Common myeloid progenitor, CD34-positive (primary cell): ENCODE measurements around the gene LRRC32.

Experiments used
- CTCF ChIA-PET: fragments of 350-600 bp; sonication (Branson Sonifier 250); formaldehyde crosslinking; loops from one replicate; lab custom pipeline; 2021; ENCODE audit warnings: antibody characterized with exemption; lab: Charles Lee
- POLR2A ChIA-PET: fragments of 350-600 bp; sonication (Branson Sonifier 250); formaldehyde crosslinking; loops from one replicate; lab custom pipeline; 2021; ENCODE audit warnings: antibody characterized with exemption; lab: Charles Lee
- DNase-seq, 3 donors: peaks; one replicate each; pipeline versions ENCODE4 v3.0.0 to v3.0.0-alpha.2; 2013
- H3K27ac ChIP-seq, 2 experiments: 1 replicate in 1 of 2; 2 replicates in 1 of 2; pipeline ENCODE4 v1.7.0; 2013; ENCODE audit warnings: inconsistent platforms in 2 of 2, low read length in 2 of 2, mild to moderate bottlenecking in 2 of 2, low read depth in 1 of 2, moderate library complexity in 1 of 2; ENCODE audit not compliant: severe bottlenecking in 2 of 2, insufficient read depth in 1 of 2, poor library complexity in 1 of 2
- H3K27me3 ChIP-seq, 5 experiments: replicated peaks in 2 of 5; 1 replicate in 3 of 5; 2 replicates in 2 of 5; pipeline versions ENCODE4 v1.6.1 to v1.7.0; 2013; ENCODE audit warnings: low read length in 4 of 5, mild to moderate bottlenecking in 2 of 5, moderate library complexity in 2 of 5, inconsistent platforms in 1 of 5; ENCODE audit not compliant: insufficient read depth in 5 of 5, control insufficient read depth in 4 of 5
- H3K36me3 ChIP-seq, 4 experiments: 1 replicate in 2 of 4; 2 replicates in 2 of 4; pipeline versions ENCODE4 v1.6.1 to v1.7.0; 2013; ENCODE audit warnings: low read length in 3 of 4, control low read depth in 1 of 4, mild to moderate bottlenecking in 1 of 4; ENCODE audit not compliant: control insufficient read depth in 4 of 4, insufficient read depth in 4 of 4
- H3K4me1 ChIP-seq, 4 experiments: 1 replicate in 3 of 4; 2 replicates in 1 of 4; pipeline versions ENCODE4 v1.6.1 to v1.7.1; 2013; ENCODE audit warnings: low read length in 3 of 4, mild to moderate bottlenecking in 3 of 4, control low read depth in 1 of 4, inconsistent platforms in 1 of 4, moderate library complexity in 1 of 4; ENCODE audit not compliant: control insufficient read depth in 4 of 4, insufficient read depth in 4 of 4; ENCODE audit errors: control extremely low read depth in 1 of 4
- H3K4me3 ChIP-seq, 7 experiments: 1 replicate in 4 of 7; 2 replicates in 3 of 7; pipeline versions ENCODE4 v1.5.1 to v1.7.0; 2013; ENCODE audit warnings: mild to moderate bottlenecking in 7 of 7, low read length in 6 of 7, moderate library complexity in 6 of 7, inconsistent platforms in 2 of 7, low read depth in 2 of 7, control low read depth in 1 of 7; ENCODE audit not compliant: insufficient read depth in 4 of 7, control insufficient read depth in 1 of 7; ENCODE audit errors: extremely low read depth in 1 of 7
- H3K9me3 ChIP-seq, 5 experiments: 1 replicate in 4 of 5; 2 replicates in 1 of 5; pipeline versions ENCODE4 v1.6.1 to v1.7.1; 2013; ENCODE audit warnings: low read length in 4 of 5, mild to moderate bottlenecking in 2 of 5, inconsistent platforms in 1 of 5, low read depth in 1 of 5, moderate library complexity in 1 of 5; ENCODE audit not compliant: control insufficient read depth in 4 of 5, insufficient read depth in 2 of 5; ENCODE audit errors: control extremely low read depth in 1 of 5
- WGBS: methylation state at CpG from one replicate; pipeline ENCODE4 v1.1.5; 2013; ENCODE audit not compliant: insufficient coverage; 5-methylcytosine and 5-hydroxymethylcytosine counted together

The LRRC32 gene

DNA sequence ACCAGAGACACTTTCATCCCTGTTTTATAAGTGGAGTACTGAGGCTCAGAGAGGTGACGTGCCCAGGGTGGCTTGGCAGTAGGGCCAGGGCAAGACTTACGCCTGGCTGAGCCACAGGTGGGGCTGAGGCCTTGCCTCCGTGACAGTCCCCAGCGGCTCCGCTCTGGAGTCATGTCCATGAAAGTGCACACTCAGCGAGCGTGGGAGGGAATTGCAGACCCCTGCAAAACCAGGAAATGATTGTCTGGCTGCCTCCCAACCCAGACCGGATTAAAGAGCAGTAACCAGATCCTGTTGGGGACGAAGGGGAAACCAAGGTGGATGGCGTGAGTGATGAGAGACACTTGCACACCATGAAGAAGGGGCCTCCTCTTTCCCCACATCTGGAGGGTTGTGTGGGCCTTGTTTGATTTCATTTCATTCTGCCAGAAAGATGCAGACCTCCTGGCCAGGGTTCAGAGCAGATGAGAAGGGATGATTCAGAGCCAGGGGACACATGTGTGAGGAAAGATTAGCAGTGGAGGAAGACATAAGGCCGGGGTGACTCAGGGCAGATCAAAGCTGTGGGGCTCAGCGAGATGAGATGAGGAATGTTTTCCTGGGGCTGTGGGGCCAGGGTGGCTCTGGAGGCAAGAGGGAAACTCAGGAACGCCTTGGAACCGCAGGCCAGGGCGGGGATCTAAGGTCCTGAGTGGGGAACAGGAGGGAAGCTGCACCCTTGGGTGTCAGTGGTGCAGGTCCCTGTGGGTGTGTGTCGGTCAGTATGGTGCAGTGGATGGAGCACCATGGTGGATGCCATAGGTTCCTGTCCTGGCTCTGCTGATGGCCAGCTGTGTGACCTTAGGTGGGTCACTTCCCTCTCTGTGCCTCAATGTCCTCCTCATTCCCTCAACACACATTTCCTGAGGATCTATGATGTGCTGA lies 29.9 kb upstream of the LRRC32 start:
- no peaks in the 10 kb centered on the region for H3K36me3 ChIP-seq
- peak overlapping the region in 2 of 7 experiments; percentile 9 to 18 for H3K4me3 ChIP-seq
- ChIA-PET POLR2A (interaction anchor here (0.6 kb wide), 1 partner anchor 9 kb away, joined by 3 read pairs; no protein-coding TSS in a partner anchor), CTCF (interaction anchor here (1.0 to 2.6 kb wide), 3 partner anchors 15 to 91 kb away, joined by 4 to 12 read pairs (median 5); no protein-coding TSS in a partner anchor)
- no peaks in the 10 kb centered on the region for H3K27me3 ChIP-seq
- peaks cover 0 to 3% (median 0%) of the 10 kb centered on the region in 5 experiments for H3K9me3 ChIP-seq
- peak overlapping the region; percentile 13 to 79 for H3K27ac ChIP-seq
- 10% methylated on average over 11 of the region's 16 CpGs for WGBS
- peak; percentile 92 to 99 (median 98) for DNase-seq
- H3K4me1 ChIP-seq, result peaks cover 0 to 48% (median 31%) of the 10 kb centered on the region in 4 experiments

DNA sequence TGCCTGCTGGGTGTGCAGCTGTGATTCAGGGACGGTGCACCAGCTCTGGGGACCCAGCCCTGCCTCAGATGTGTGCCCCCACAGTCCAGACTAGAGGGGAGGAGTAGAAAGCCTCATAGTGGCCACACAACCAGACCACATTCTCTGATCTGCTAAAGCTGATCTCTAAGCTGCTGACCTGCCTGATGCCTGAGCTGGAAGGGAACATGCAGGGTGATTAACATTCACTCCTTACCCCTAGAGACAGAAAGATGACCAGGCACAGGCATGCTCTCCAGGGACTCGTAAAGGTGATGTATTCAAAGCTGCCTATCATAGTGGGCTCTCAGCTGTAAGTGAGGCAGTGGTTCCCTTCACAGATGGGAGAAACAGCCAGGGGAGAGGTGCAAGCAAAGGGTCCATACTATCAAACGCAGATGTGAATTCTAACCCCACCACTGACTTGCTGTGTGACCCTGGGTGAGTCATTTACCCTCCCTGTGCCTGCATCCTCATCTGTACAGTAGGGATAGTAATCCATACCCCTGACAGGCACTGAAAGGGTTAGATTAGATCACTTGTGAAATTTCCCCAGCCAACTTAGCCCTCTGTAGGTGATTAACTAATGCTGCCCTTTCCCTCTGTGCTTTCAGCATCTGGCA lies 29.0 kb upstream of the LRRC32 start:
- POLR2A ChIA-PET, result no interaction called here
- peak overlapping the region in 1 of 7 experiments; percentile 13 for H3K4me3 ChIP-seq
- CTCF ChIA-PET, result interaction anchor here (1.0 to 2.6 kb wide), 5 partner anchors 14 to 154 kb away, joined by 3 to 12 read pairs (median 4); no protein-coding TSS in a partner anchor
- no peaks in the 10 kb centered on the region for H3K9me3 ChIP-seq
- H3K36me3 ChIP-seq, result no peaks in the 10 kb centered on the region
- peaks cover 0 to 48% (median 32%) of the 10 kb centered on the region in 4 experiments for H3K4me1 ChIP-seq
- peak overlapping the region; percentile 13 to 79 for H3K27ac ChIP-seq
- no peaks in the 10 kb centered on the region for H3K27me3 ChIP-seq
- WGBS, result 100% methylated on average over 2 of the region's 3 CpGs
- no peak for DNase-seq

DNA sequence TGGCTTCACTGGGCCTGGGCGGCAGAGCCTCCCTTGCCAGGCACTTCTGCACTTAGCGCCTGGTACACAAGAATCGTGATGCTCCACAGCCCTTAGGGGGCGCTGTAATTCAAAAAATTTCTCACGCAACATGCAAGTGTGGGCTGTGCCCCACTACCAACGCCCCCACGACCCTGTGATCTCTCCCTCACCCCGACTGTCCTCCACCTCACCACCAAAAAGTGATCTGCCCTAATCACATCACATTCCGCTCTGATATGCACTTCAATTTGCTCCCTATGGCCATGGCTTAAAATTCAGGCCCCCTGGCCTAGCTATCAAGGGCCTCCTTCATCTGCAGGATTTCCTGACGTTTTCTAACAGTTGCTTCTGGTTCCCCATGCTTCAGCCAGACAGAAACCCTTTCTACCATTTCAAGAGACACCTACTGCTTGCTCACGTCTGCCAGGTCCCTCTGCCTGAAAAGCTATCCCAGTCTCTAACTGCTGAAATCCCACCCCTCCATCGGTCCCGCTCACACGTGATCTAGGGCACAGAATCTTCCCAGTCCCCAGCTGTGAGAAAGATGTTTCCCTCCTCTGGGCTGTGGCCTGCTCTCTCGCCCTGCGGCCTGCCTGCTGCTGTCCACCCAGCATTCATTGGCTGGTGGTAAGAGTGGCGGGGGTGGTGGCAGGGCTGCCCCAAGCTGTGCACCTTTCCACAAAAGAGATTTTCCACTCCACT lies 27.9 kb upstream of the LRRC32 start:
- Histone ChIP-seq H3K27me3 (peaks cover 0 to under 1% (median 0%) of the 10 kb centered on the region in 5 experiments), H3K4me1 (peaks cover 0 to 48% (median 32%) of the 10 kb centered on the region in 4 experiments), H3K36me3 (no peaks in the 10 kb centered on the region), H3K9me3 (no peaks in the 10 kb centered on the region), H3K27ac (no peak overlapping the region), H3K4me3 (no peak overlapping the region)
- POLR2A ChIA-PET, result interaction anchor here (0.6 kb wide), 1 partner anchor 127 kb away, joined by 5 read pairs; no protein-coding TSS in a partner anchor
- WGBS, result 72% methylated on average over 10 of the region's 17 CpGs
- CTCF ChIA-PET, result interaction anchor here (1.0 to 2.6 kb wide), 5 partner anchors 9 to 153 kb away, joined by 3 to 12 read pairs (median 3); no protein-coding TSS in a partner anchor
- peak; percentile 41 to 63 (median 63) for DNase-seq

- WGBS, result 99% methylated on average over 10 of the region's 12 CpGs
- ChIA-PET POLR2A (no interaction called here), CTCF (interaction anchor here (4.3 kb wide), 1 partner anchor 14 kb away, joined by 24 read pairs; no protein-coding TSS in a partner anchor)
- no peak overlapping the region for H3K4me3 ChIP-seq
- peaks cover 0 to 4% (median 0%) of the 10 kb centered on the region in 5 experiments for H3K27me3 ChIP-seq
- no peak overlapping the region for H3K27ac ChIP-seq
- H3K36me3 ChIP-seq, result no peaks in the 10 kb centered on the region
- DNase-seq, result no peak
- no peaks in the 10 kb centered on the region for H3K9me3 ChIP-seq
- H3K4me1 ChIP-seq, result peaks cover 0 to 47% (median 30%) of the 10 kb centered on the region in 4 experiments
Observed at GRCh38 chr11:76696756-76697155, 26.2 kb upstream of the LRRC32 start.

- 15% methylated on average over 2 of the region's 6 CpGs for WGBS
- Histone ChIP-seq H3K27ac (no peak overlapping the region), H3K4me1 (peaks cover 0 to 37% (median 24%) of the 10 kb centered on the region in 4 experiments), H3K9me3 (no peaks in the 10 kb centered on the region), H3K4me3 (no peak overlapping the region), H3K27me3 (peaks cover 0 to 4% (median 0%) of the 10 kb centered on the region in 5 experiments), H3K36me3 (no peaks in the 10 kb centered on the region)
- peak in 2 of 3 donors; percentile 63 to 71 for DNase-seq
- ChIA-PET CTCF (interaction anchor here (4.3 kb wide), 1 partner anchor 13 kb away, joined by 24 read pairs; no protein-coding TSS in a partner anchor), POLR2A (no interaction called here)
Observed at GRCh38 chr11:76695771-76696170, 25.2 kb upstream of the LRRC32 start.

- Histone ChIP-seq H3K27ac (no peak overlapping the region), H3K27me3 (peaks cover 0 to 4% (median 0%) of the 10 kb centered on the region in 5 experiments), H3K4me3 (no peak overlapping the region), H3K4me1 (peaks cover 0 to 30% (median 17%) of the 10 kb centered on the region in 4 experiments), H3K36me3 (no peaks in the 10 kb centered on the region), H3K9me3 (no peaks in the 10 kb centered on the region)
- POLR2A ChIA-PET, result no interaction called here
- CTCF ChIA-PET, result interaction anchor here (1.0 to 4.3 kb wide), 2 partner anchors 13 to 72 kb away, joined by 3 to 24 read pairs; no protein-coding TSS in a partner anchor
- 96% methylated on average over 13 of the region's 13 CpGs for WGBS
- DNase-seq, result no peak
Observed at GRCh38 chr11:76695133-76695532, 24.6 kb upstream of the LRRC32 start.
